HepG2 (cell line): ENCODE data around the gene ZNF526. TPM values are rescaled to one million over a fixed set of nuclear protein-coding genes. Genes with fewer than 3 reads are reported as not detected.
A peak's percentile ranks its signal among the peaks of the same experiment; 100 is the strongest.

ENCODE experiments used
- AKAP8 ChIP-seq: sonication (generic); formaldehyde crosslinking; IDR thresholded peaks from 2 replicates; pipeline ENCODE4 v1.5.1; 2020; ENCODE audit warnings: mild to moderate bottlenecking, missing genetic modification reagents
- CSRNP1 ChIP-seq: sonication (generic); formaldehyde crosslinking; IDR thresholded peaks from 2 replicates; pipeline ENCODE4 v1.8.1; 2023; ENCODE audit warnings: mild to moderate bottlenecking, missing genetic modification reagents
- HIVEP1 ChIP-seq: sonication (generic); formaldehyde crosslinking; IDR thresholded peaks from 2 replicates; pipeline ENCODE4 v1.4.0; 2020; ENCODE audit warnings: mild to moderate bottlenecking, missing genetic modification reagents
- JUND ChIP-seq: sonication (generic); formaldehyde crosslinking; IDR thresholded peaks from 2 replicates; pipeline ENCODE4 v1.8.0; 2022; ENCODE audit warnings: mild to moderate bottlenecking, missing genetic modification reagents
- MATR3 ChIP-seq: sonication (generic); formaldehyde crosslinking; IDR thresholded peaks from 2 replicates; pipeline ENCODE4 v1.4.0; 2020; ENCODE audit warnings: missing genetic modification reagents
- NFKB2 ChIP-seq: sonication (generic); formaldehyde crosslinking; IDR thresholded peaks from 2 replicates; pipeline ENCODE4 v1.4.0; 2020; ENCODE audit warnings: missing genetic modification reagents, borderline replicate concordance
- POLR2A ChIP-seq, 2 experiments: IDR thresholded peaks; 2 replicates each; pipeline ENCODE4 v1.6.1; 2011; ENCODE audit warnings: low read depth in 2 of 2, low read length in 2 of 2, mild to moderate bottlenecking in 1 of 2, moderate library complexity in 1 of 2; ENCODE audit not compliant: insufficient read depth in 1 of 2
- SAFB2 ChIP-seq: sonication (generic); formaldehyde crosslinking; IDR thresholded peaks from 2 replicates; pipeline ENCODE4 v1.5.1; 2020; ENCODE audit warnings: missing genetic modification reagents, low read depth, mild to moderate bottlenecking, borderline replicate concordance
- SETDB1 ChIP-seq: sonication (generic); formaldehyde crosslinking; IDR thresholded peaks from 2 replicates; pipeline ENCODE4 v1.5.1; 2020; ENCODE audit warnings: missing genetic modification reagents, mild to moderate bottlenecking, borderline replicate concordance
- SNAPC5 ChIP-seq: sonication (generic); formaldehyde crosslinking; IDR thresholded peaks from 2 replicates; pipeline ENCODE4 v1.8.1; 2023; ENCODE audit warnings: mild to moderate bottlenecking, missing genetic modification reagents, borderline replicate concordance
- SOX13 ChIP-seq, 3 experiments: fragments of 450-650 bp in 1 of 3; sonication (generic) in 1 of 3; formaldehyde crosslinking in 1 of 3; IDR thresholded peaks in 2 of 3; conservative IDR thresholded peaks in 1 of 3; 2 replicates each; pipeline versions ENCODE4 v1.5.0 to v1.6.1; 2016 to 2020; ENCODE audit warnings: antibody characterized with exemption in 1 of 3, mild to moderate bottlenecking in 1 of 3, missing compliant biosample characterization in 1 of 3, missing genetic modification reagents in 1 of 3, moderate library complexity in 1 of 3
- SRSF4 ChIP-seq: fragments of 200-400 bp; formaldehyde crosslinking; IDR thresholded peaks from one replicate; pipeline ENCODE4 v1.6.1; 2018; ENCODE audit warnings: mild to moderate bottlenecking, low read depth, low read length, moderate library complexity; ENCODE audit not compliant: poor library complexity, severe bottlenecking
- TBX3 ChIP-seq: fragments of 450-650 bp; IDR thresholded peaks from 2 replicates; pipeline ENCODE4 v1.6.1; 2017; ENCODE audit warnings: antibody characterized with exemption, mild to moderate bottlenecking, inconsistent platforms, borderline replicate concordance
- TEAD2 ChIP-seq: sonication (generic); formaldehyde crosslinking; IDR thresholded peaks from 2 replicates; pipeline ENCODE4 v1.9.0; 2021; ENCODE audit warnings: missing genetic modification reagents
- TMF1 ChIP-seq: sonication (generic); formaldehyde crosslinking; IDR thresholded peaks from 2 replicates; pipeline ENCODE4 v1.8.1; 2022; ENCODE audit warnings: low read depth, missing genetic modification reagents
- ZFX ChIP-seq: sonication (generic); formaldehyde crosslinking; IDR thresholded peaks from 2 replicates; pipeline ENCODE4 v1.4.0; 2020; ENCODE audit warnings: mild to moderate bottlenecking, low read depth, missing genetic modification reagents, moderate library complexity
- ZNF10 ChIP-seq: sonication (generic); formaldehyde crosslinking; IDR thresholded peaks from 2 replicates; pipeline ENCODE4 v1.4.0; 2020; ENCODE audit warnings: mild to moderate bottlenecking, low read depth, missing genetic modification reagents, borderline replicate concordance
- ZNF296 ChIP-seq: sonication (generic); formaldehyde crosslinking; conservative IDR thresholded peaks from 2 replicates; pipeline ENCODE4 v1.5.0; 2020; ENCODE audit warnings: mild to moderate bottlenecking, missing genetic modification reagents
- ZNF333 ChIP-seq: sonication (generic); formaldehyde crosslinking; IDR thresholded peaks from 2 replicates; pipeline ENCODE4 v1.4.0; 2020; ENCODE audit warnings: mild to moderate bottlenecking, missing genetic modification reagents, borderline replicate concordance
- ZNF558 ChIP-seq: sonication (generic); formaldehyde crosslinking; IDR thresholded peaks from 2 replicates; pipeline ENCODE4 v1.9.0; 2022; ENCODE audit warnings: mild to moderate bottlenecking, missing genetic modification reagents, borderline replicate concordance
- ZNF616 ChIP-seq: sonication (generic); formaldehyde crosslinking; IDR thresholded peaks from 2 replicates; pipeline ENCODE4 v1.5.0; 2020; ENCODE audit warnings: low read depth, mild to moderate bottlenecking, missing genetic modification reagents
- polyA plus RNA-seq, 8 experiments: library from polyadenylated mRNA; depleted of rRNA in 3 of 8; stranded (reverse) in 7 of 8; unstranded in 1 of 8; fragments of >200 nt; fragmentation: Illumina TruSeq in 4 of 8; extraction: Trizol in 4 of 8; gene quantifications; 2 replicates each; pipeline versions ENCODE4 v1.2.1 to v1.2.3, GENCODE V29; 2011 to 2016; ENCODE audit warnings: low read depth in 4 of 8, missing spikeins in 1 of 8, mixed read lengths in 1 of 8; ENCODE audit not compliant: insufficient read depth in 1 of 8
- total RNA-seq, 5 experiments: library from RNA; depleted of rRNA; stranded (reverse); fragments of >200 nt; fragmentation: Illumina TruSeq; extraction: Trizol; gene quantifications; 2 replicates each; pipeline ENCODE4 v1.2.3, GENCODE V29; 2016; ENCODE audit warnings: low read depth in 1 of 5
- TF ChIP-seq, protein P1 (sequence below): sonication (generic); formaldehyde crosslinking; IDR thresholded peaks from 2 replicates; pipeline ENCODE4 v1.5.1; 2020; ENCODE audit warnings: mild to moderate bottlenecking, missing genetic modification reagents
- TF ChIP-seq, protein P2 (sequence below): sonication (generic); formaldehyde crosslinking; IDR thresholded peaks from 2 replicates; pipeline ENCODE4 v1.8.0; 2022; ENCODE audit warnings: missing genetic modification reagents, mild to moderate bottlenecking, borderline replicate concordance

Gene ZNF526
- total and polyA plus RNA-seq, 2 of the 13 experiments (the other 11 are each of a cell fraction or from before 2014, with no cell fraction given): 3.3 to 8.4 TPM

DNA sequence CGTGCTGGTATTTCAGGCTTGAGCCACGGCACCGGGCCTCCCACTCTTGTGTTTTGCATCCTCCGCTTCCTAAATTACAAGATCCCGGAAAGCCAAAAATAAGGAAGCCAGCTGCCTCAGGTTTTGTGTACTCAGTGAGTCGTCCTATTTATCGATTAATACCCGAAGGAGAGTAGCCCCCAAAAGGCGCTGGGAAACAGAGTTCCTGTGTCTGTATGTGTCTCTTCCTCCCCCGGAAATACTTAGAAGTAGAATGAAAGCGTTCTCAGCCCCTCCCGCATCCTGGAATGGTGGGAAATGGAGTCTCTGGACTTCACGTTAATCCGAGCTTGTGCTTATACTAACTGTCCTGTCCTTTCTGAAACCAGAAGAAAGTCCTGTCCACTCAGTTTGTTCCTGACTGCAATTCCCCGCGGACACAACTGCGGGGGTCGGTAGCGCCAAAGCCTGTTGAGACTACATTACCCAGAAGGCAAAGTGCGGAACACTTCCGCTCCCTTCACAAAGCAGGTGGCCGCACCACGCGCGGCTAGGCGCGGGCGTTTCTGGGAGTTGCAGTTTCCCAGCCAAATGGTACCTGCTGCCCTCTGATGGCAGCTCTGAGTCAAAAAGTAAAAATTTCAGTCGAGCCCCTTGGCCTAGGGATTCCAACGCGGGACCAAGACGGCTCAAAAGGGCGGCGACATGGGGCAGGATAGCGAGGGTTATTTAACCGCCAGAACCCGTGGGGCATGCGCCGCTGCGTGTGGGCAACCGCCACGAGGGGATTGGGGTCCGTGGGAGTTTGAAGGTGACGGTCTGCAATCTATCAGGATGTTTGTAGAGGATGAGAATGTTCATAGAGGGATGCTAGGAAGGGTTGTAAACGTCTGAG, 24.5 kb downstream of the ZNF526 start (continued):
- TF ChIP-seq SNAPC5 (CRISPR knock-in tag): no peak
- no peak for TF ChIP-seq ZNF10 (CRISPR knock-in tag)
- TF ChIP-seq ZNF616 (CRISPR knock-in tag): no peak
- TF ChIP-seq, protein P1, sequence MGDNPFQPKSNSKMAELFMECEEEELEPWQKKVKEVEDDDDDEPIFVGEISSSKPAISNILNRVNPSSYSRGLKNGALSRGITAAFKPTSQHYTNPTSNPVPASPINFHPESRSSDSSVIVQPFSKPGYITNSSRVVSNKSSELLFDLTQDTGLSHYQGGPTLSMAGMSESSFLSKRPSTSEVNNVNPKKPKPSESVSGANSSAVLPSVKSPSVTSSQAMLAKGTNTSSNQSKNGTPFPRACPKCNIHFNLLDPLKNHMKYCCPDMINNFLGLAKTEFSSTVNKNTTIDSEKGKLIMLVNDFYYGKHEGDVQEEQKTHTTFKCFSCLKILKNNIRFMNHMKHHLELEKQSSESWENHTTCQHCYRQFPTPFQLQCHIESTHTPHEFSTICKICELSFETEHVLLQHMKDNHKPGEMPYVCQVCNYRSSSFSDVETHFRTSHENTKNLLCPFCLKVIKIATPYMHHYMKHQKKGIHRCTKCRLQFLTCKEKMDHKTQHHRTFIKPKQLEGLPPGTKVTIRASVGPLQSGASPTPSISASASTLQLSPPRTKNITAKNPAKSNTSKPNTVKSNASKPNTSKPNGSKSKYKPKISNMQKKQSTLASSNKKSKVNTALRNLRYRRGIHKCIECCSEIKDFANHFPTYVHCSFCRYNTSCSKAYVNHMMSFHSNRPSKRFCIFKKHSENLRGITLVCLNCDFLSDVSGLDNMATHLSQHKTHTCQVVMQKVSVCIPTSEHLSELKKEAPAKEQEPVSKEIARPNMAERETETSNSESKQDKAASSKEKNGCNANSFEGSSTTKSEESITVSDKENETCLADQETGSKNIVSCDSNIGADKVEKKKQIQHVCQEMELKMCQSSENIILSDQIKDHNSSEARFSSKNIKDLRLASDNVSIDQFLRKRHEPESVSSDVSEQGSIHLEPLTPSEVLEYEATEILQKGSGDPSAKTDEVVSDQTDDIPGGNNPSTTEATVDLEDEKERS (CRISPR knock-in tag): no peak
- TF ChIP-seq POLR2A (IDR thresholded peaks at IDR 0.05; ENCODE audit: insufficient read depth in 1 of 2, low read depth in 2 of 2, low read length in 2 of 2): peak in 1 of 2 experiments; percentile 33; a peak in 3 of 4 replicates
- TF ChIP-seq ZNF558 (CRISPR knock-in tag): no peak
- peak; percentile 56; the same call in 1 of the 2 replicates for TF ChIP-seq ZFX (CRISPR knock-in tag)
- TF ChIP-seq, protein P2, sequence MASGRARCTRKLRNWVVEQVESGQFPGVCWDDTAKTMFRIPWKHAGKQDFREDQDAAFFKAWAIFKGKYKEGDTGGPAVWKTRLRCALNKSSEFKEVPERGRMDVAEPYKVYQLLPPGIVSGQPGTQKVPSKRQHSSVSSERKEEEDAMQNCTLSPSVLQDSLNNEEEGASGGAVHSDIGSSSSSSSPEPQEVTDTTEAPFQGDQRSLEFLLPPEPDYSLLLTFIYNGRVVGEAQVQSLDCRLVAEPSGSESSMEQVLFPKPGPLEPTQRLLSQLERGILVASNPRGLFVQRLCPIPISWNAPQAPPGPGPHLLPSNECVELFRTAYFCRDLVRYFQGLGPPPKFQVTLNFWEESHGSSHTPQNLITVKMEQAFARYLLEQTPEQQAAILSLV (CRISPR knock-in tag): no peak
- TF ChIP-seq HIVEP1: no peak
- 0 out of 2 replicates have a peak, but pooled peaks have one; percentile 14 for TF ChIP-seq TMF1
- TF ChIP-seq ZNF333 (CRISPR knock-in tag): no peak
- no peak for TF ChIP-seq TBX3
- TF ChIP-seq CSRNP1 (CRISPR knock-in tag): peak; percentile 52; the same call in 1 of the 2 replicates
- no peak for TF ChIP-seq TEAD2
- no peak for TF ChIP-seq JUND (CRISPR knock-in tag)
- TF ChIP-seq NFKB2 (CRISPR knock-in tag): peak; percentile 63; the same call in 1 of the 2 replicates
- no peak for TF ChIP-seq SETDB1 (CRISPR knock-in tag)
- TF ChIP-seq ZNF296 (CRISPR knock-in tag): no peak
- no peak for TF ChIP-seq MATR3 (CRISPR knock-in tag)
- TF ChIP-seq AKAP8 (CRISPR knock-in tag): no peak; the same call in 1 of the 2 replicates
- no peak for TF ChIP-seq SRSF4
- no peak for TF ChIP-seq SAFB2
- no peak for TF ChIP-seq SOX13 (IDR thresholded peaks at IDR 0.05)
- no peak for TF ChIP-seq SOX13 (CRISPR knock-in tag; conservative IDR thresholded peaks at IDR 0.05 in 1 of 2, IDR thresholded peaks at IDR 0.05 in 1 of 2)
